ENCODE results near the gene TTLL9.

GRCh38 chr20:31835554-31835953 lies 34.9 kb upstream of the TTLL9 start:
- TF ChIP-seq POLR2AphosphoS5 (IDR thresholded peaks at IDR 0.05; ENCODE audit: low read depth, low read length) (no peak), ZNF256 (CRISPR knock-in tag; conservative IDR thresholded peaks at IDR 0.05) (no peak), MAX (IDR thresholded peaks at IDR 0.05) (no peak; the same call in 1 of the 2 replicates), TIGD3 (CRISPR knock-in tag; IDR thresholded peaks at IDR 0.05; ENCODE audit: borderline replicate concordance) (no peak), ZNF546 (CRISPR knock-in tag; conservative IDR thresholded peaks at IDR 0.05) (no peak)

Measured in HepG2 (cell line).